GM19372 (cell line): ENCODE data around the gene THRAP3.

Experiments
- ATAC-seq: cut with Tn5 transposase; IDR thresholded peaks from one replicate; pipeline ENCODE4 v1.9.1; 2021; ENCODE audit warnings: mild to moderate bottlenecking, low read depth, moderate library complexity; ENCODE audit not compliant: unreplicated experiment

Gene THRAP3

GRCh38 chr1:36323636-36324352 is 99.6 kb downstream of the THRAP3 start, which contains the start of gene EVA1B:
Gene EVA1B, minus strand, starts transcription at chr1:36323645. Its CDS starts 608 bp downstream, at chr1:36323037.
- peak; percentile 48 for ATAC-seq

GRCh38 chr1:36324353-36324703 is 100.1 kb downstream of the THRAP3 start:
- no peak for ATAC-seq

- ATAC-seq = no peak
Observed at GRCh38 chr1:36326499-36326898, 102.3 kb downstream of the THRAP3 start.

- ATAC-seq = no peak
Observed at GRCh38 chr1:36327421-36328087, 103.3 kb downstream of the THRAP3 start.

- no peak for ATAC-seq
Observed at GRCh38 chr1:36328088-36328480, 103.8 kb downstream of the THRAP3 start.

- no peak for ATAC-seq
Observed at GRCh38 chr1:36328713-36329112, 104.5 kb downstream of the THRAP3 start.

GRCh38 chr1:36329817-36330216 is 105.6 kb downstream of the THRAP3 start:
- no peak for ATAC-seq

GRCh38 chr1:36330940-36331339 is 106.7 kb downstream of the THRAP3 start:
- no peak for ATAC-seq

GRCh38 chr1:36337830-36338229 is 113.6 kb downstream of the THRAP3 start:
- no peak for ATAC-seq

GRCh38 chr1:36339215-36339614 is 115.0 kb downstream of the THRAP3 start:
- no peak for ATAC-seq

GRCh38 chr1:36339615-36340014 is 115.4 kb downstream of the THRAP3 start:
- no peak for ATAC-seq

GRCh38 chr1:36341626-36342320 is 117.5 kb downstream of the THRAP3 start:
- no peak for ATAC-seq

- no peak for ATAC-seq
Observed at GRCh38 chr1:36342426-36343185, 118.4 kb downstream of the THRAP3 start.

GRCh38 chr1:36343651-36344394 is 119.6 kb downstream of the THRAP3 start:
- no peak for ATAC-seq

- no peak for ATAC-seq
Observed at GRCh38 chr1:36344395-36344680, 120.1 kb downstream of the THRAP3 start.

- no peak for ATAC-seq
Observed at GRCh38 chr1:36345353-36345752, 121.1 kb downstream of the THRAP3 start.

- no peak for ATAC-seq
Observed at GRCh38 chr1:36346741-36347370, 122.6 kb downstream of the THRAP3 start.

GRCh38 chr1:36349241-36349671 is 125.0 kb downstream of the THRAP3 start:
- ATAC-seq = peak; percentile 68

- ATAC-seq = no peak
Observed at GRCh38 chr1:36349839-36350238, 125.6 kb downstream of the THRAP3 start.
